ENCODE measurements around the gene SNX2.

DNA sequence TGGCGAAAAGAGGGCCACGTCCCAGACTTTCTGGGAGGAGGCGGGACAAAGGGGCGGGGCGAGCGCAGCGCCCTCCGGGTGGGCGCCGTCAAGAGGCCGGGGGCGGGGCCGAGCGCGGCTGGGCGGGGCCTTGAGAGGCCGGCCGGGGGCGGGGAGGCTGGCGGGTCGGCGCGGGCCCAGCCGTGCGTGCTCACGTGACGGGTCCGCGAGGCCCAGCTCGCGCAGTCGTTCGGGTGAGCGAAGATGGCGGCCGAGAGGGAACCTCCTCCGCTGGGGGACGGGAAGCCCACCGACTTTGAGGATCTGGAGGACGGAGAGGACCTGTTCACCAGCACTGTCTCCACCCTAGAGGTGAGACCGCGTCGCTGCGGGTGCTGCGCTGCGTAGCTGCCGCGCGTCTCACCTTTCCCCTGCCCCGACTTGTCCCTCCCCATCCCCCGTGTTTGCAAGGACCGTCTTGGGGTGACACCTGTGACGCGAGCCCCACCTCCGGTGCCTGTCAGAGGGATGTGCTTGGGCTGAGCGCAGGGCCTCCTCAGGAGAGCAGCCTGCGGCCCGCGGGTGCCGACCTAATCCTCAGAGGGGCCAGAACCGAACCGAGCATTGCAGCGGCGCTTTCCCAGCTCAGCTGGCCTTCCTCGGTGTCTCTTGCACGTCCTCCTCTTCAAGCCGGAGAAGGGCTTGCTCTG lies at the start of gene SNX2:
- TF ChIP-seq, protein P1, sequence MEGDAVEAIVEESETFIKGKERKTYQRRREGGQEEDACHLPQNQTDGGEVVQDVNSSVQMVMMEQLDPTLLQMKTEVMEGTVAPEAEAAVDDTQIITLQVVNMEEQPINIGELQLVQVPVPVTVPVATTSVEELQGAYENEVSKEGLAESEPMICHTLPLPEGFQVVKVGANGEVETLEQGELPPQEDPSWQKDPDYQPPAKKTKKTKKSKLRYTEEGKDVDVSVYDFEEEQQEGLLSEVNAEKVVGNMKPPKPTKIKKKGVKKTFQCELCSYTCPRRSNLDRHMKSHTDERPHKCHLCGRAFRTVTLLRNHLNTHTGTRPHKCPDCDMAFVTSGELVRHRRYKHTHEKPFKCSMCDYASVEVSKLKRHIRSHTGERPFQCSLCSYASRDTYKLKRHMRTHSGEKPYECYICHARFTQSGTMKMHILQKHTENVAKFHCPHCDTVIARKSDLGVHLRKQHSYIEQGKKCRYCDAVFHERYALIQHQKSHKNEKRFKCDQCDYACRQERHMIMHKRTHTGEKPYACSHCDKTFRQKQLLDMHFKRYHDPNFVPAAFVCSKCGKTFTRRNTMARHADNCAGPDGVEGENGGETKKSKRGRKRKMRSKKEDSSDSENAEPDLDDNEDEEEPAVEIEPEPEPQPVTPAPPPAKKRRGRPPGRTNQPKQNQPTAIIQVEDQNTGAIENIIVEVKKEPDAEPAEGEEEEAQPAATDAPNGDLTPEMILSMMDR (IDR thresholded peaks at IDR 0.05) = peak; percentile 58
- no peak for TF ChIP-seq EZH2 (IDR thresholded peaks at IDR 0.05; ENCODE audit: borderline replicate concordance, insufficient read depth, low read depth, low read length, poor library complexity, severe bottlenecking)

Measured in B cell (primary cell).